Fibroblast of lung (primary cell): Measurements from ENCODE around the gene BROX. TPM values are rescaled to one million over a fixed set of nuclear protein-coding genes. Genes with fewer than 3 reads are reported as not detected.
A peak's percentile ranks its signal among the peaks of the same experiment; 100 is the strongest.

Source experiments
- DNase-seq, 2 donors: peaks; one replicate each; pipeline versions ENCODE4 v3.0.0 to v3.0.0-alpha.2; 2010; ENCODE audit warnings: low read depth in 2 of 2
- H2AFZ ChIP-seq: 2 replicates; pipeline ENCODE4 v1.5.1; 2012; ENCODE audit warnings: low read length, control low read depth, inconsistent platforms
- H3K27ac ChIP-seq: 2 replicates; pipeline ENCODE4 v1.5.1; 2011; ENCODE audit warnings: low read length, control low read depth; ENCODE audit not compliant: insufficient read depth
- H3K27me3 ChIP-seq: 2 replicates; pipeline ENCODE4 v1.5.1; 2011; ENCODE audit warnings: mild to moderate bottlenecking, low read length; ENCODE audit not compliant: control insufficient read depth, insufficient read depth
- H3K36me3 ChIP-seq: 2 replicates; pipeline ENCODE4 v1.5.1; 2011; ENCODE audit warnings: low read length; ENCODE audit not compliant: control insufficient read depth, insufficient read depth
- H3K4me1 ChIP-seq: 2 replicates; pipeline ENCODE4 v1.5.1; 2011; ENCODE audit warnings: low read length; ENCODE audit not compliant: control insufficient read depth, insufficient read depth; ENCODE audit errors: extremely low read depth
- H3K4me2 ChIP-seq: 2 replicates; pipeline ENCODE4 v1.5.1; 2011; ENCODE audit warnings: low read length, control low read depth; ENCODE audit not compliant: insufficient read depth; ENCODE audit errors: extremely low read depth
- H3K4me3 ChIP-seq, 4 experiments: fragments of 200-600 bp in 1 of 4; sonication (generic) in 1 of 4; replicated peaks in 1 of 4; 2 replicates each; pipeline ENCODE4 v1.5.1; 2011 to 2016; ENCODE audit warnings: low read length in 4 of 4, low read depth in 3 of 4, mild to moderate bottlenecking in 3 of 4, control low read depth in 2 of 4, inconsistent platforms in 1 of 4, mixed read lengths in 1 of 4; ENCODE audit not compliant: insufficient read depth in 1 of 4; ENCODE audit errors: control extremely low read depth in 1 of 4
- H3K79me2 ChIP-seq: 2 replicates; pipeline ENCODE4 v1.5.1; 2012; ENCODE audit warnings: mild to moderate bottlenecking, low read length, inconsistent platforms; ENCODE audit not compliant: control insufficient read depth, insufficient read depth
- H3K9ac ChIP-seq: 2 replicates; pipeline ENCODE4 v1.5.1; 2011; ENCODE audit warnings: mild to moderate bottlenecking, low read length, control low read depth; ENCODE audit not compliant: insufficient read depth
- H3K9me3 ChIP-seq: 2 replicates; pipeline ENCODE4 v1.5.1; 2012; ENCODE audit warnings: low read depth, low read length; ENCODE audit not compliant: control insufficient read depth, insufficient read depth
- H4K20me1 ChIP-seq: 2 replicates; pipeline ENCODE4 v1.5.1; 2011; ENCODE audit warnings: low read length; ENCODE audit not compliant: control insufficient read depth, insufficient read depth; ENCODE audit errors: extremely low read depth
- CTCF ChIP-seq, 2 donors: IDR thresholded peaks in 1 of 2; conservative IDR thresholded peaks in 1 of 2; 1 replicate in 1 of 2; 2 replicates in 1 of 2; pipeline ENCODE4 v1.5.1; 2011 to 2012; ENCODE audit warnings: low read length in 2 of 2, control low read depth in 1 of 2, inconsistent platforms in 1 of 2, low read depth in 1 of 2, mild to moderate bottlenecking in 1 of 2
- EZH2 ChIP-seq: IDR thresholded peaks from 2 replicates; pipeline ENCODE4 v1.5.1; 2012; ENCODE audit warnings: low read length, control low read depth, mild to moderate bottlenecking; ENCODE audit errors: missing control alignments
- polyA plus RNA-seq, 2 donors: library from polyadenylated mRNA; depleted of rRNA in 1 of 2; stranded (reverse) in 1 of 2; unstranded in 1 of 2; fragments of >200 nt; gene quantifications; 2 replicates each; pipeline ENCODE4 v1.2.1, GENCODE V29; 2011 to 2012; ENCODE audit warnings: missing spikeins in 1 of 2
- total RNA-seq: library from RNA; depleted of rRNA; stranded (reverse); fragments of >200 nt; gene quantifications from 2 replicates; pipeline ENCODE4 v1.2.1, GENCODE V29; 2014

The BROX gene
- total and polyA plus RNA-seq, 2 donors (not counting 1 experiment from before 2014, with no cell fraction given) = 11.3 to 60.6 TPM

DNA sequence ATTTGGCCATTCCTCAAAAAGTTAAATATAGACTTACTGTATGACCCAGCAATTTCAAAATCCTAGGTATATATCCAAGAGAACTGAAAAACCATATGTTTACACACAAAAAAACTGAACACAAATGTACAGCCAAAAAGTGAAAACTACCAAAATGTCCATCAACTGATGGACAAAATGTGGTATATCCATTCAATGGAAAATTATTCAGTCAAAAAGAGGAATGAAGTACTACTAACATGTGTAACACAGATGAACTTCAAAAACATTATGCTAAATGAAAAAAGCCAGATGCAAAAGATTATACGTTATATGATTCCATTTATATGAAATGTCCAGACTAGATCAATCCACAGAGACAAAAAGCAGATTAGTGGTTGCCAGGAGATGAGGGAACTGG is 8.1 kb upstream of the BROX start:
- DNase-seq = no peak
- TF ChIP-seq EZH2 = no peak
- no peak for TF ChIP-seq CTCF (conservative IDR thresholded peaks at IDR 0.05 in 1 of 2, IDR thresholded peaks at IDR 0.05 in 1 of 2; ENCODE audit: low read depth in 1 of 2, low read length in 2 of 2)
- H3K27me3 ChIP-seq = no peaks in the 10 kb centered on the region
- H3K79me2 ChIP-seq = peaks cover 58% of the 10 kb centered on the region
- no peaks in the 10 kb centered on the region for H3K9me3 ChIP-seq
- no peak overlapping the region for H3K4me3 ChIP-seq
- H2AFZ ChIP-seq = no peak overlapping the region
- no peak overlapping the region for H3K9ac ChIP-seq
- H3K27ac ChIP-seq = no peak overlapping the region
- H4K20me1 ChIP-seq = no peaks in the 10 kb centered on the region
- H3K4me2 ChIP-seq = no peak overlapping the region
- H3K36me3 ChIP-seq = no peaks in the 10 kb centered on the region
- H3K4me1 ChIP-seq = no peaks in the 10 kb centered on the region

DNA sequence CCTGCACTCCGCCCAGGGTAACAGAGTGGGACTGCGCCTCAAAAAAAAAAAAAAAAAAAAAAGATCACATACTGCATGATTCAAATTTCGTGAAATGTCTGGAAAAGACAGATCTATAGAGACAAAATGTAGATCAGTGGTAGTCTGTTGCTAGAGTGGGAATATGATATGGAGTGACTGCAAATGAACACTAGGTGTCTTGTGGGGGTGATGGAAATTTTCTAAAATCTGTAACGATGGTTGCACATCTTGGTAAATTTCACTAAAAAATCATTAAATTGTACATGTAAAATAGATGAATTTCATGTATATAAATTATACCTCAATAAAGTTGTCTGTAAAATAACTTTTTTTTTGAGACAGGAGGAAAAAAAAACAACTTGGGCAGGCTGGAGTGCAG is 5.5 kb upstream of the BROX start:
- Histone ChIP-seq H3K27ac (no peak overlapping the region), H2AFZ (no peak overlapping the region), H3K79me2 (peaks cover 80% of the 10 kb centered on the region), H3K4me2 (no peak overlapping the region), H3K4me1 (peaks cover 3% of the 10 kb centered on the region), H3K27me3 (no peaks in the 10 kb centered on the region), H3K4me3 (no peak overlapping the region), H4K20me1 (no peaks in the 10 kb centered on the region), H3K9me3 (no peaks in the 10 kb centered on the region), H3K36me3 (no peaks in the 10 kb centered on the region), H3K9ac (no peak overlapping the region)
- no peak for DNase-seq
- TF ChIP-seq EZH2 (no peak), CTCF (conservative IDR thresholded peaks at IDR 0.05 in 1 of 2, IDR thresholded peaks at IDR 0.05 in 1 of 2; ENCODE audit: low read depth in 1 of 2, low read length in 2 of 2) (no peak)

DNA sequence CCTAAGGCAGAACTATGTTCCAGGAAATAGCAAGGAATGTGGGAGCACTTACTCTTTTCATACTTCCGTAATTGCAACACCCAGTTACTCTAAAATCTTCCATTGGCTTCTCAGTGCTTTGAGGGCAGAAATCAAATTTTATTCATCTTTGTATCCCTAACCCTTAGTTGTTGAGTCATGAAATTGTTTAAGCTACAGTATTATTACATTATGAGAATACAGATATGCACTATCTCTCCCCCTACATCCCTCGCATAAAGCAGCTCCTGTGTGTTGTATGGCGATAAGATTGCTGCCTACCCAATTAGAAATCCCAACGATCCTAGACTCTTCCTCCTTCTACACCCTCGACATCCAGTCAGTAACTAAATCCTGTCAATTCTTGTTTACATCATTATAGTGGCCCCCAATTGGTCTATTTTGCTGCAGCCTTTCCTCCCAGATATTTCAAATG is 2.6 kb upstream of the BROX start:
- H3K9me3 ChIP-seq = no peaks in the 10 kb centered on the region
- H3K27ac ChIP-seq = no peak overlapping the region
- no peaks in the 10 kb centered on the region for H3K36me3 ChIP-seq
- H3K27me3 ChIP-seq = no peaks in the 10 kb centered on the region
- no peak for TF ChIP-seq EZH2
- TF ChIP-seq CTCF (conservative IDR thresholded peaks at IDR 0.05 in 1 of 2, IDR thresholded peaks at IDR 0.05 in 1 of 2; ENCODE audit: low read depth in 1 of 2, low read length in 2 of 2) = no peak
- H3K9ac ChIP-seq = no peak overlapping the region
- H3K79me2 ChIP-seq = peaks cover 82% of the 10 kb centered on the region
- H3K4me1 ChIP-seq = peaks cover 3% of the 10 kb centered on the region
- H4K20me1 ChIP-seq = no peaks in the 10 kb centered on the region
- DNase-seq = peak in 1 of 2 donors; percentile 2
- H3K4me3 ChIP-seq = peak overlapping the region in 3 of 4 experiments; percentile 72 to 99 (median 91)
- peak overlapping the region; percentile 92 for H3K4me2 ChIP-seq
- H2AFZ ChIP-seq = no peak overlapping the region
